NOMO-1 treated with dmso at 0.1 percent for 144 hours (cell line): ENCODE data around the gene THOP1.

ENCODE experiments used
- DNase-seq: peaks from one replicate; lab custom pipeline; 2025; ENCODE audit not compliant: unreplicated experiment; lab: John Stamatoyannopoulos, UW

Gene THOP1

DNA sequence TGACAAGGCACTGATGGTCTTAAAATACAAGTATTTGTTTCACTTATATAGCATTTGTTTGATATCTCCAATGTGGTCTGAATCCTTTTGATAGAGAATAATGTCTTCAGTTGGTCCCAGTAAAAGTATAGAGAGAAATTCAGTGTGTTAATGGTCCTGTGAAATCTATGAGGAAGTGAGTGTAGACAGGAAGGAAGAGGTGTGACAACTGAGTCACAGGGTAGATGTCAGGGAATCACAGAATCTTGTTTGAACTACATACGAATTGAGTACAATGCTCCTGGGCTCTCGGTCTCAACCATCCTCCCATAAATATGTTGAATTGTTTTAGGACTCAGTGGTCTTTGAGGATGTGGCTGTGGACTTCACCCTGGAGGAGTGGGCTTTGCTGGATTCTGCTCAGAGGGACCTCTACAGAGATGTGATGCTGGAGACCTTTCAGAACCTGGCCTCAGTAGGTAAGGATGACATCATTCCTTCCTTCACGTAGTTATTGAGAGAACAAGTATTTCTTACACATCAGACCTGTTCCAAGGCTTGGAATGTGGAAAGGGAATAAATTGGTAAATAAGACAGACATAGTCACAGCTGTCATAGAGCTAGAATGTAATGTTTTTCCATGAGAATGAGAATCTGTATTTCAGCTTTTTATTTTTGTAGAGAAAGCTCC lies 65.1 kb downstream of the THOP1 start:
- no peak for DNase-seq

DNA sequence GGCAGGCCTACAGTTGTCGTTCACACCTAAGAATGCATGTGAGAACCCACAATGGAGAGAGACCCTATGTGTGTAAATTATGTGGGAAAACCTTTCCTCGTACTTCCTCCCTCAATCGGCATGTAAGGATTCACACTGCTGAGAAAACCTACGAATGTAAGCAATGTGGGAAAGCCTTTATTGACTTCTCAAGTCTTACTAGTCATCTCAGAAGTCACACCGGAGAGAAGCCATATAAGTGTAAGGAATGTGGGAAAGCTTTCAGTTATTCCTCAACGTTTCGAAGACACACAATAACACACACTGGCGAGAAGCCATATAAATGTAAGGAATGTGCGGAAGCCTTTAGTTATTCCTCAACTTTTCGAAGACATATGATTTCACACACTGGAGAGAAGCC lies 67.3 kb downstream of the THOP1 start:
- no peak for DNase-seq

DNA sequence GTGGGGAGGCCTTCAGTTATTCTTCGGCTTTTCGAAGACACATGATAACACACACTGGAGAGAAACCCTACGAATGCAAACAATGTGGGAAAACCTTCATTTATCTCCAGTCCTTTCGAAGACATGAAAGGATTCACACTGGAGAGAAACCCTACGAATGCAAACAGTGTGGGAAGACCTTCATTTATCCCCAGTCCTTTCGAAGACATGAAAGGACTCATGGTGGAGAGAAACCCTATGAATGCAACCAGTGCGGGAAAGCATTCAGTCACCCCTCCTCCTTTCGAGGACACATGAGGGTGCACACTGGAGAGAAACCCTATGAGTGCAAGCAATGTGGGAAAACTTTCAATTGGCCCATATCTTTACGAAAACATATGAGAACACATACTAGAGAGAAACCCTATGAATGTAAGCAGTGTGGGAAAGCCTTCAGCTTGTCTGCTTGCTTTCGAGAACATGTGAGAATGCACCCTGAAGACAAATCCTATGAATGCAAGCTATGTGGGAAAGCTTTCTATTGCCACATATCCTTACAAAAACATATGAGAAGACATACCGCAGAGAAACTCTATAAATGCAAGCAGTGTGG lies 67.8 kb downstream of the THOP1 start:
- DNase-seq = no peak

DNA sequence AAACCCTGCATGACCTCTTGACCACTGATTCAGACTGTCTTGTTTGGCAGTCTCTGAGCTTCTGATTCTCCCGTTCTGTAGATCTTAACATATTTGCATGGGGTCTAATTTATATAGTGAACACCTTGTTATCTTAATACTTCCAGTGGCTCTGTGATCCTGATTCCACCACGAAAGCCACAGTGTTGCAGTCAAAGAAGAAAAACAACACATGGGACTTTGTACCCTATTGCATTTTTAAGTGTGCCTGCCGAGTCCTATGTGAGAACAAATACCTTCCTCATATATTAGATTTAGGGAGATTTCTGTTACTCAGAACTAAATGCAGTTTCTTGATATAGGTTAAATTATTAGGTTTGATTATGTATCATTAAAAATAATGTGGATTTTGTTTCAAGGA lies 69.5 kb downstream of the THOP1 start:
- DNase-seq = no peak

DNA sequence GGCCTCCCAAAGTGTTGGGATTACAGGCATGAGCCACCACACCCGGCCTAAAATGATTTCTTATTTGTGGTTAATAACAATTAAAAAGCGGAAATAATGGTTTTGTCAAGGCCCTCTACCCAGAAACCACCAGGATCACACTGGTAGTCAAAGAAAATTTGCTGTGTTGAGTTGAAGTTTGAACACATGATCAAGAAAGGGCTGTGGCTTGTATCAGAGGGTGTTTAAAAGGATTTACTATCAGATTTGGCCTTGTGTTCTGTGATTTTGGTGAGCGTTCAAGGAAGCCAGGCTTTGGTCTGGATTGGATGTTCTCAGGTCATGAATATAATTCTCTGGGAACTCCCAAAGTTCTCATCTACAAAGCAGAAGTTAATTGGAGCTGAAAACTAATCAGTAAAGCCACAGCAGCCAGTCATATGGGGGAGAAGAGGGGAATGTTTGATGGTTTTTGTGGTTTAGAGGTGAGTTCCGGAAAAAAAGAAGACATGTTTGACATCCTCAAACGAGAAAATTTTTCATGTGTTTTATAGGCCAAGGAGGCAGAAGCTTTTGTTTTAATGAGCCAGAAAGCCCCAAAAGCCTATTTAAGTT lies 71.3 kb downstream of the THOP1 start:
- DNase-seq = no peak

DNA sequence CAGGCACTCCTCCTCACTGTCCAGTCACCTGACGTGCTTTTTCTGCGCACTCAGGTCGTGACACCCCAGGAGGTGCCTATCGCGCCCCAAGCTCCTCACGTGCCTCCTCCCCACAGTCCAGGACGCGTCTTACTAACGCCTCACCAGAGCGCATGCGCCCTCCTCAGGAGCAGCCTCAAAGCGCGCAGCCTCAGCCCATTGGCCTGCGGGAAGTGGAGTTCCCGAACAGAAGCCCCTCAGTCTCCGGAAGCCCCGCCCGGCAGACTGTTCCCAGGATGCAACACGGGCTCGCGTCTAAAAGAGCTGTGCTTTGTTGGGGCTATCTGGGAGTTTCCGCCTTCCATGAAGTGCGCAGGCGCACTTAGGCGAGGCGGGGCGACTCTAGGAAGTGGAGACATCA lies 73.6 kb downstream of the THOP1 start:
- no peak for DNase-seq

DNA sequence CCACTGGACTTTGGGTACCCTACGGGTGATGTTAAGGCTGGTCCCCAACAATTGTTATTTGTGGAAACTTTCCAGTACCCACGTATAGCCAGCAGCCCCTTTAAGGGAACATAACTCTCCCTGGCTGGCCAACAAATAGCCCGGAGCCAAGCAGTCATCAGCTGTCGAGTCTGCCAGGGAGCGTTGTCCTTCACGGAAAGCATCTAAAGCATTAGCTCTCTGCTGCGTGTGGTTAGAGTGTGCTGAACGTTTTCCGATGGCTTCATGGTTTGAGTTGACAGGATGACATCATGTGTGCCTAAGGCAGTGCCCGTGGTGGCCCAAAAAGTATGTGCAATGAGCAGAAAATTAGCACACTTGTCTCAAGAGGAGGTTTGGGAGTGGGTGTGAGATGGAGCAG lies 78.5 kb downstream of the THOP1 start:
- no peak for DNase-seq
